WI38 (cell line): ENCODE results near the gene ZSCAN5B.

Experiments
- H3K4me3 ChIP-seq: 2 replicates; pipeline ENCODE4 v1.5.1; 2011; ENCODE audit warnings: low read depth, mild to moderate bottlenecking, control low read depth, low read length
- CTCF ChIP-seq: IDR thresholded peaks from 2 replicates; pipeline ENCODE4 v1.5.1; 2012; ENCODE audit warnings: low read depth, mild to moderate bottlenecking, control low read depth, low read length

ZSCAN5B gene

GRCh38 chr19:56142897-56143434 lies 54.6 kb downstream of the ZSCAN5B start:
- H3K4me3 ChIP-seq = no peak overlapping the region
- TF ChIP-seq CTCF = no peak

GRCh38 chr19:56142087-56142787 lies 55.3 kb downstream of the ZSCAN5B start:
- no peak for TF ChIP-seq CTCF

GRCh38 chr19:56141417-56141993 lies 56.1 kb downstream of the ZSCAN5B start:
- H3K4me3 ChIP-seq = peak overlapping the region; percentile 63
- no peak for TF ChIP-seq CTCF

More at GRCh38 chr19:56142087-56142787, 55.3 kb downstream of the ZSCAN5B start:
- peak overlapping the region; percentile 63 for H3K4me3 ChIP-seq

GRCh38 chr19:56140583-56141416 lies 56.8 kb downstream of the ZSCAN5B start, which contains the start of gene ZNF444:
ZNF444 (plus strand) TSS chr19:56141287; CDS start chr19:56146912, 5,625 bp downstream.
- TF ChIP-seq CTCF = no peak
- H3K4me3 ChIP-seq = peak within 1 kb of the TSS; percentile 63

GRCh38 chr19:56139847-56140582 lies 57.6 kb downstream of the ZSCAN5B start:
- peak overlapping the region; percentile 63 for H3K4me3 ChIP-seq
- no peak for TF ChIP-seq CTCF
